Measurements from ENCODE around the gene GABBR2.
A peak's percentile ranks its signal among the peaks of the same experiment; 100 is the strongest.

The GABBR2 gene

DNA sequence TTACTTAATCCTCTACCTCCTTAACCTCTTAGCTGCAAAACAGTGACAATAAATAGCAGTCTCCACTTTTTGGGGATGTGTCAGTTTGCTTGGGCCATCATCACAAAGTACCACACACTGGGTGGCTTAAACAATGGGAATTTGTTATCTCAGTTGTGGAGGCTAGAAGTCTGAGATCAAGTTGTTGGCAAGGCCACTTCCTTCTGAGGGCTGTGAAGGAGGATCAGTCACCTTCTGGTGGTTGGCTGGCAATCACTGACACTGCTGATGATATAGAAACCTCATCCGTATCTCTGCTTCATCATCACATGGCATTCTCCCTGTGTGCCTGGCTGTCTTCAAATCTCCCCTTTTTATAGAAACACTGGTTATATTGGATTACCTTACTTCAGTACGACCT is 266.2 kb downstream of the GABBR2 start:
- DNase-seq (ENCODE audit: low read depth, low spot score) = no peak

GRCh38 chr9:98442114-98442513 is 266.6 kb downstream of the GABBR2 start:
- peak; percentile 25 for DNase-seq (ENCODE audit: low read depth, low spot score)

- DNase-seq (ENCODE audit: low read depth, low spot score) = no peak
These were observed 270.1 kb downstream of the GABBR2 start for GRCh38 chr9:98438666-98439065.

DNA sequence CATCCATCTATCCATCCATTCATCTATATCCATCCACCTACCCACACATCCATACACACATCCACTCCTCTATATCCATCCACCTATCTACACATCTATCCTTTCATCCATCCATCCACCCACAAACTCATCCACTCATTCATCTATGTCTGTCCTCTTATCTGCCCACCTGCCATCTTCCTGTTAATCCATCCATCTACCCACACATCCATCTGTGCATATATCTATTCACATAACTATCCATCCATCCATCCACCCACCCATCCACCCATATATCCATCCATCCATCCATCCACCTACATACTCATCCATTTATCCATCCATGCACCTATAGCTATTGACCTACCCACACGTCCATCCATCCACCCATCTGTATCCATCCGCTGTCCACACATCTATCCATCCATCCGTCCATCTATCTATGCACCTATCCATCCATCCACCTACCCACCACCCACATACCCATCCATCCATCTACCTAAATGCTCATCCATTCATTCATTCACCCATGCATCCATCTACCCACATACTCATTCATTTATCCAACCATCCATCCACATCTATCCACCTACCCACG is 271.2 kb downstream of the GABBR2 start:
- no peak for DNase-seq (ENCODE audit: low read depth, low spot score)

DNA sequence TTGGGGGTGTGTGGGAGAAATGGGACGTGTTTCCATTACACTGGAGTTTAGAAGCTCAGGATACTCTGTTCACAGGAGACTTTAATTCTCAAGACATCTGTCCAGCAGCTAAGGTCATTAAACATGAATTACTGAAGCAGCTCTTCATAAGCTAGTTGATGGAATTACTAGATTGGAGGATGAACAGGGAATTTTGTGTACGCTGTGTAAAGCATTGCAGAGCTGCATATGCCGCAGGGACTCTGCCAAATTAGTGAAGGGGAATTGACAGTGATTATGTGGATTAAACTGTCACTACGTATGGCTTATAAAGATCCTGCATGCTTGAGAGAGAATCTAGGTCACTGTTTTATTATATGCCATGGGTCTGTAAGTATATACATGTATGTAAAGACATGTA is 275.8 kb downstream of the GABBR2 start:
- no peak for DNase-seq (ENCODE audit: low read depth, low spot score)

DNA sequence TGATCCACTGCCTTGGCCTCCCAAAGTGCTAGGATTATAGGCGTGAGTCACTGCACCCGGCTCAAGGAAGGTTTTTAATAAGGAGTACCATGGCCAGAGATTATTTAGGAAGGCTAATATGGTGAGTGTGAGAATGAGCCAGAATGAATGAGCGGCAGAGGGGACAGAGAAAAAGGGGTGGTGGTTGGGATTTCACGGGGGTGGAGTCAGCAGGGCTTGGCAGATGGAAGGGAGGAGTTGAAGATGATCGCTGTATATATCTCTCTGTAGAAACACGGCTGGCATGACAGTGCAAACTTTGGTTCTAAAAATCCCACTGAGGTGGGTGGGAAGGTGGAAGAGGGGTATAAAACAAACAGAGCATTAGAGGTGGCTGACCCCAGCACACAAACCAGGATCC is 276.6 kb downstream of the GABBR2 start:
- no peak for DNase-seq (ENCODE audit: low read depth, low spot score)

DNA sequence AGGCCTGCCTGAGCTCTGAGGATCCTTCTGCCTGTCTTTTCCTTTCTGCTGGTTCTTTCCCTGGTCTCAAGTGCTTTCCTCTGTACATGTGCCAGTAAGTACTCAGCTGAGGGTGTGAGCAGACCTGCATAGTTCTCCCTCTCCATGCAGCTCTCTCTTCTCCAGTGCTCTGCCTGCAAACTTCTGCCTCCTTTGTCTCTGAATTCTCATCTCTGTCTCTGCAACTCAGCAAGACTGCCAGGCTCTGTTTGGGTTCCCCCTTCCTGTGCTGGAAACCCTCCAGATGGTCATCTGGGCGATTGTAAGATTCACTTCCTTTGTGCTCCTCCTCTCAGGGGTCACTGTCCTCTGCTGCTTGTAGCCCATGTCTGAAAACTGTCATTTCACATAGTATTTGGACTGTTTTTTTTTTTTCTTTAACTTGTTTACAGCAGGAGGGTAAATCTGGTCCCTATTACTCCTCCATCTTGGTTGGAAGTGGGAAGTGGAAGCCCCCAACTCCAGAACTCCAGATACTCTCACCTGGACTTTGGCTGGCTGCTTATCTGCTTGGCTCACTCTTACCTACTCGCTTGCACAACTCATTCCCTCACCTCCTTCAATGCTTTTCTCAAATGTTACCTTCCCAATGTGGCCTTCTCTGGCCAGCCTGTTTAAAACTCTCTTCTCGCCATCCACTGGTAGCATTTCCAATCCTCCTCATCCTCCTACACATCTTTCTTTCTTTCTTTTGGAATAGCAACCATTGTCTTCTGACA is 278.0 kb downstream of the GABBR2 start:
- DNase-seq (ENCODE audit: low read depth, low spot score) = no peak

DNA sequence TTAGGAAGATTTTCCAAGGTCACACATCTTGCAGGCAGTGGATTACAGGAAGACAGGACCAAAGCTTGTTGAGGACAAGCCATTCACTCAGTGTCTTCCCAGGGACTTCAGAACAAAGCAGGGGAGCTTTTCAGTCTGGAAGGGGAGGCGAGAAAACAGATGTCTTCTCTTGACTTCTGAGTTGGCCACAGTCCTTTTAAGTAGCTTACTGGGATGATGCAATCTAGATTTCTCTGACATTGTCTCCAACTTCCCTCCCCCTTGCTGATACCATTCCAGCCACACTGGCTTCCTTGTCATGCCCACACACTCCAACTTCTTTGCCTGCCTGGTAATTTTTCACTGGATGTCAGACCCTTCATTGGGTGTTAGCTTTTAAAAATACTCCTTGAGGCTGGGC is 279.1 kb downstream of the GABBR2 start:
- no peak for DNase-seq (ENCODE audit: low read depth, low spot score)

DNA sequence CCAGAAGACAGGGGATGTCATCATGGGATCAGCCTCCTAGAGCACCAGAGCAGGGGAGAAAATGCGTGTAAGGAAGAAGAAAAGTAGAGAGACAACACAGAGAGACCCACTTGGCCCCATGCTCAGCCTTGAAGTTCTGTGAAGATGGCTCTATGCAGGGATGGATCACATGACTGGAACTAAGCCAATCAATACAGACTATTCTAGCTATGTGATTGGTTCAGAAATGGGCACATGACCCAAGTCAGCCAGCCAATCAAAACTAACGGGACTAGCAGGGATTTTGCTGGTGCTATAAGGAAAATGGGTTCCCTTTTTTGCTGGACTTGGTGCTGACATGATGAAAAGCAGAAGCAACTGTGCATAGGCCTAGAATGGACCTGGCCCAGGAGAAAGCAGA is 280.3 kb downstream of the GABBR2 start:
- DNase-seq (ENCODE audit: low read depth, low spot score) = no peak

DNA sequence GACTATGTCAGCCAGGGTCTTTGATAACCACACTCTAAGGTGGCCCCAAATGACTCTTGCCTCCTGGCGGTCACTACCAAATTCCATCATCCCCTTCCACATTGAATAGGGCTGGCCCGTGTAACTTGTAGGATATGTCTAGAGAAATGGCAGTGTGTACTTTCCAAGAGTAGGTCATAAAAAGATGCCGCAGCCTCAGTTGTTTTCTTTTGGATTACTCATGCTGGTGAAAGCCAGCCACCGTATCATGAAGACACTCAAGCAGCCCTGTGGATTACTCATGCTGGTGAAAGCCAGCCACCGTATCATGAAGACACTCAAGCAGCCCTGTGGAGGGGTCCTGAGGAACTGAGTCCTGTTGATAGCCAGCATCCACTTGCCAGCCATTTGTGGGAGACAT is 281.2 kb downstream of the GABBR2 start:
- no peak for DNase-seq (ENCODE audit: low read depth, low spot score)

DNA sequence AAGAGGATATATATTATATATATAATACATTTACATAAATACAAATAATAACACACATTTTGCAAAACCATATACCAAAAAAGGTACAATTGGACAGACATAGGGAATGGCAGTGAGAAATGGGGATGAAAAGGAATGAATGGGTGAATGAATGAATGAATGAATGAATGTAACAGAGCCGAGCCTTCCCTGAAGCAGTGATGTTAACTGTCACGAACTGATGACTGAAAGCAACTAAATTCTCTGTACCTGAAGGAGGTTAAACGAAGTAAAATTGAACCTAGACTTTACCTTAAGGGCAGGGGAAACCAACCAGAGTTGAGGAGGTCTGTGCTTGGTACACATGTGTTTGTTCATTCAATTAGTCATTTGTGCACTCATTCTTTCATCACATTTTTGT is 283.7 kb downstream of the GABBR2 start:
- no peak for DNase-seq (ENCODE audit: low read depth, low spot score)

DNA sequence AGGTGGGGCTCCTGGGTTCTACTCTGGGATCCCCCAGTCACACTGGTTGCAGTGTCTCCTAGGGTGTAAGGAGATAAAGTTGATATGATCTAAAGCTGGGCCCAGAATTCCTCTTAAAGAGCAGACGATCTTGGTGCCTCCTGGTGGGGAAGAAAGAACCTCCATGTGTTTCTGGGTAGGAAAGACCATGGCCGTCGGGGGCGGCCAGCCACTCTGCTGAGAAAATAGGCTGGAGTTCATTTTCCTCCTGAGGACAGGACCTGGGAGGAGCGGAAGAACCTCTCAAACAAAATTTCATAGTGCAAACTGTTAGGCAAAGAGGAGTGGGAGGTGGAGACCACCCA is 289.5 kb downstream of the GABBR2 start:
- DNase-seq (ENCODE audit: low read depth, low spot score) = no peak

GRCh38 chr9:98418578-98419259 is 290.0 kb downstream of the GABBR2 start:
- DNase-seq (ENCODE audit: low read depth, low spot score) = no peak

- no peak for DNase-seq (ENCODE audit: low read depth, low spot score)
These were observed 292.2 kb downstream of the GABBR2 start for GRCh38 chr9:98416294-98417248.

GRCh38 chr9:98415782-98416181 is 293.0 kb downstream of the GABBR2 start:
- no peak for DNase-seq (ENCODE audit: low read depth, low spot score)

DNA sequence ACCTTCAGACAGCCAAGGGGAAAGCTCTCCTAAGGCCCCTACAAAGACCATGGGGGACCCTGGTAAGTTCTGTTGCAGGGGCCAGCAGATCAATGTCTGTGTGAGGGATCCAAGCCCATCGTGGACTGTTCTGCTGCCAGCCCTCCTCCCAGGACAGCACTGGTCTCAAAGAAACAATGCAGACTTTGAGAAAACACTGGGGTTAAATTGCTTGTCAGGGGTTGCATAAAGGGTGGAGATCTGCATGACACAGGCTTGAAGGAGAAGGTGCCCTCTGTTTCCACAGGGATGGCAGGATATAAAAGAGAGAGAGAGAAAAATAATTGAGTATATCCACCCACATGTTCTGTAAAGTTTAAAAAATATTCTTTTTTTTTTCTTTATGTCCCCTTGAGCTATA is 295.7 kb downstream of the GABBR2 start:
- no peak for DNase-seq (ENCODE audit: low read depth, low spot score)

DNA sequence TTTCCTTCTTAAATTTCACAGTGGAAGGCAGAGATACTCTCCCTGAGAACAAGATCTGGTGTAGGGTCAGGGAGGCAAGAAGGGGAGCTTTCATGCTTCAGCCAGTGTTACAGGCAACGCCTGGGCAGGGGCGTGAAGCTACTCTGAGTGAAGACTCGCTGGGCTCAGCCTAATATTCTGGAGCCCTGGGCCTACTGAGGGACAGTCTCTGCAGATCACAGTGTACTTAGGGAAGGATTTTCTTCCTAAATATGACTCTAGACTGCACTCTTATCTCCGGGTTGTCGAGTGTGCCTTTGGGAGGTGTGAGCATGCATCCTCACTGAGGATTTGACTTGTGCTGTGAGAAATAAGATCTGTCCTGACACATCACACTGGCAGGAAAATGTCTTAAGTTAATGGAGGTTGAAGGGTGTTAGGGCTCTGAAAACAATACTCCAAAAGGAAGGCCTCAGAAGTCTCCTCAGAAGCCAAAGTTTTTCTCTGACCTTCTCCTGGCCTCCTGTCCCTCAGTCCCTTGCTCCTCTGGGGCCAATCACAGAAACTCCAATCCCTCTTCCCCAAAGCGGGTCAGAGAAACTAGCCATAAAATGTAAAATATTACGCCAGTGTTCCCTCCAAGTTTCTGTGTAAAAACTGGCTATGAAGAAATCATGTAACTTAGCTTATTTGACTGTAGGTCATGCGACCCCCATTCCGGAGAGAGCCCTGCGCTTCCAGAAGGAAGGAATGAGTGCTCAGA is 296.5 kb downstream of the GABBR2 start:
- DNase-seq (ENCODE audit: low read depth, low spot score) = no peak

- no peak for DNase-seq (ENCODE audit: low read depth, low spot score)
These were observed 298.5 kb downstream of the GABBR2 start for GRCh38 chr9:98410185-98410697.

GRCh38 chr9:98409719-98410118 is 299.0 kb downstream of the GABBR2 start:
- no peak for DNase-seq (ENCODE audit: low read depth, low spot score)

- no peak for DNase-seq (ENCODE audit: low read depth, low spot score)
These were observed 302.3 kb downstream of the GABBR2 start for GRCh38 chr9:98406469-98406868.

DNA sequence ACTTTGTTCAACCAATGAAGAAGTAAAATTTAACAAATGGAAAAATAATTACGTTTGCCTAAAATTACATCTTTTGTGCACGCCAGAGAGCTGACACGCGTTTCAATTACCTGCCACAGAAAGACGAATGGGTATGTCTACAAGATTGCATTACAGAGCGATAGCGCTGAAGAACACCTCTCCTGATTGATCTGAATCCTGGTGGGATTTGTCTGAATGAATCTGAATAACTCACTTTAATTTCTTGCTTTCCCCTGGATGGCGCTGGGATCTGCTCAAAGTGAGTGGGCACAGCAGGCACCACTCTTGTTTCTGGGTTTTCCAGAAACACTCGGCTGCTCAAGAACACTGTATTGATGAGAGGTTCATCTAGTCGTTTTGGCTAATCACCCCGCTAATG is 304.5 kb downstream of the GABBR2 start:
- DNase-seq (ENCODE audit: low read depth, low spot score) = no peak
